GM04504 (cell line): ENCODE data around the gene GLOD4.
"Not testable (repeated sequence)": the region's sequence is repeated elsewhere in the genome, so short reads cannot be mapped to it uniquely, and the experiment has no call there.

ENCODE experiments used
- DNase-seq: peaks from one replicate; pipeline ENCODE4 v3.0.0-alpha.2; 2012; ENCODE audit warnings: low read depth

The GLOD4 gene, protein sequence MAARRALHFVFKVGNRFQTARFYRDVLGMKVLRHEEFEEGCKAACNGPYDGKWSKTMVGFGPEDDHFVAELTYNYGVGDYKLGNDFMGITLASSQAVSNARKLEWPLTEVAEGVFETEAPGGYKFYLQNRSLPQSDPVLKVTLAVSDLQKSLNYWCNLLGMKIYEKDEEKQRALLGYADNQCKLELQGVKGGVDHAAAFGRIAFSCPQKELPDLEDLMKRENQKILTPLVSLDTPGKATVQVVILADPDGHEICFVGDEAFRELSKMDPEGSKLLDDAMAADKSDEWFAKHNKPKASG

GRCh38 chr17:781805-782731 is at the start of gene GLOD4, which contains the start of gene MRM3:
GLOD4 (minus strand) TSS chr17:782280; CDS start chr17:782255, 25 bp downstream.
MRM3 (plus strand) TSS chr17:782353; CDS start chr17:782379, 26 bp downstream.
- DNase-seq = peak; percentile 76

DNA sequence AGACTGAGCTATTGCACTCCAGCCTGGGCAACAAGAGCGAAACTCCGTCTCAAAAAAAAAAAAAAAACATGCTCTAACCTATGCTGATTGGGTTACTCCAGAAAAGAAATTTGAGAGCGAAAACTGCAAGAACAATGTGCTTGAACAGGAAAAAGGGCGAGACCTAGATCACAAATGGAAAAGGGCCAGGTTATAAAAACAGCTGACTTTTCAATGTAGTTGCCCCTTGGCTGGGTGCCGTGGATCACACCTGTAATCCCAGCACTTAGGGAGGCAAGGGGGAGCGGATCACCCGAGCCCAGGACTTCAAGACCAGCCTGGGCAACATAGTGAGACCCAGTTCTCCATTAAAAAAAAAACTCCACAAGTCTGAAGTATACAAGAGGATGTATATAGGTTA is 48.9 kb upstream of the GLOD4 start:
- DNase-seq = no peak

GRCh38 chr17:830381-830780 is 48.3 kb upstream of the GLOD4 start:
- no peak for DNase-seq

DNA sequence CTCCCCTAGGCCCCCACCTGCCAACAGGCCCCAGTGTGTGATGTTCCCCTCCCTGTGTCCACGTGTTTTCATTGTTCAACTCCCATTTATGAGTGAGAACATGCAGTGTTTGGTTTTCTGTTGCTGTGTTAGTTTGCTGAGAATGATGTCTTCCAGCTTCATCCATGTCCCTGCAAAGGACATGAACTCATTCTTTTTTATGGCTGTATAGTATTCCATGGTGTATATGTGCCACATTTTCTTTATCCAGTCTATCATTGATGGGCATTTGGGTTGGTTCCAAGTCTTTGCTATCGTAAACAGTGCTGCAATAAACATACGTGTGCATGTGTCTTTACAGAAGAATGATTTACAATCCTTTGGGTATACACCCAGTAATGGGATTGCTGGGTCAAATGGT is 47.5 kb upstream of the GLOD4 start:
- not testable (repeated sequence) for DNase-seq

DNA sequence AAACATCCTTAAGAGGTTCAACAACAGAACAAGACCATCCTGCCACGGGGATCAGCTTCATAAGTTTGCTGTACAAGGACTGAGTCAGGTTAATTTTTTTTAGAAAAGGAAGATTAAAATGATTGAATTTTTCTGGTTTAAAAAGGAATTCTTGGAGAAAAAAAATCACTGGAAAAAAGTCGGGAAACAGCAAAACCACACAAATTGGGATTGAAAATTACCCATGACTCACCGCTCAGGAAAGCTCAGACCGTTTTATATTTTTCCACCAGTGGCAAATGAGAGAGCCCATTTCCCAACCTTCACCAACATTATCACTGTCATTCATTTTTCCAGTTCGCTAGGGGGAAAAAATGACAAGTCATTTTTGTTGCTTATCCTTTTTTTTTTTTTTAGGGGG is 46.7 kb upstream of the GLOD4 start:
- peak; percentile 51 for DNase-seq

GRCh38 chr17:826778-827177 is 44.7 kb upstream of the GLOD4 start:
- DNase-seq = no peak

DNA sequence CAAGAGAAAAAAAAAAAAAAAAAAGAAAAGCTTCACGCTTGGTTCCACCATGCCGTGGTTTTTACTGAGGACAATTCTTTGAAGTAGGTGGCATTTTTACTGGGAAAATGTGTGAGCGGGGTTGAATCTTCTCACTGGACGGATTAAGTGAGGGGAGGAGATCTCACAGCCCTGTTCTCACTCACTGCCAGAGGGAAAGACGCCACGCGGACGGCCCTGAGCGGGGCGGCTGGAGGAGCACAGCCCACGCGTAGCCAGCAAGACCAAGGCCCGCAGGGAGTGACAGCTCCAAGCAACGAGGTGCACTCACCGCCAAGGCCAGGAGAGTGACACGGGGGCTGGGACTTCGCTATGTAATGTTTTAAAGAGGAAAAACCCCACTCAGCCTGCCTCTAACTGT is 43.1 kb upstream of the GLOD4 start:
- no peak for DNase-seq

- DNase-seq = no peak
Observed at GRCh38 chr17:824378-824777, 42.3 kb upstream of the GLOD4 start.

DNA sequence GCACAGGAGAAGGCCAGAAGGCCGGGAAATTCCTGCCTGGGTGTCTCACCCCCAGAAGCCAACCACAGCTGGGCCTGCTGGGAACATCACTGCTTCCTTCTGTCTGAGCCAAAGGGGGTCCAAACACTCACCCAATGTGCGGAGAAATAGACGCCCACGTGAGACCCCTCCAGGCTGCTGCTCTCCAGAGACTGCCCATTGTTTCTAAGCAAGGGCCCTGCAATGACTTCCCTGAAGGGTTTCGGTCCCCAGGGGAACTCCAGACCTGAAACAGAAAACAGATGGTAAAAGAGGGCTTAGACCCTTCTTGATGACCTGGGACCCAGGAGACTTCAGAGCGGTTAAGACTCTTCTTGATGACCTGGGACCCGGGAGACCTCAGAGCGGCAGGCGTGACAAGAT is 41.4 kb upstream of the GLOD4 start:
- DNase-seq = no peak

DNA sequence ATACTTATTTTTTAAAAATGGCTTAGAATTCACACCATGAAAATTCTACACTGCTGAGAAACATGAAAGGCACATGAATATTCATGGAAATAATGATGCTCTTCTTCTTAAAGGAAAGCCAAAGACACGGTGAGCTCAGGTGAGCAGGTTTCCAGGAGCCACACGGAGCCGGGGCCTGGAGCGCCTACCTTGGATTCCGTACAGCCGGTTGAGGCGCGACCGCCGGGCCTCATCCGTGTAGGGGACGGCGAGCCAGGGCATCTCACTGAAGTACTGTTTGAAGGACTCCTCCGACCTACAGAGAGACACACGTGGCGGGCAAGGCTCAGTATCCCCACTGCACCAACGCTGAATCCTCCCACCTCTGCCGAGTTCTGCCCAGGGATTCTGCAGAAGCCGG is 37.2 kb upstream of the GLOD4 start:
- DNase-seq = no peak

GRCh38 chr17:814371-814770 is 32.3 kb upstream of the GLOD4 start:
- no peak for DNase-seq

DNA sequence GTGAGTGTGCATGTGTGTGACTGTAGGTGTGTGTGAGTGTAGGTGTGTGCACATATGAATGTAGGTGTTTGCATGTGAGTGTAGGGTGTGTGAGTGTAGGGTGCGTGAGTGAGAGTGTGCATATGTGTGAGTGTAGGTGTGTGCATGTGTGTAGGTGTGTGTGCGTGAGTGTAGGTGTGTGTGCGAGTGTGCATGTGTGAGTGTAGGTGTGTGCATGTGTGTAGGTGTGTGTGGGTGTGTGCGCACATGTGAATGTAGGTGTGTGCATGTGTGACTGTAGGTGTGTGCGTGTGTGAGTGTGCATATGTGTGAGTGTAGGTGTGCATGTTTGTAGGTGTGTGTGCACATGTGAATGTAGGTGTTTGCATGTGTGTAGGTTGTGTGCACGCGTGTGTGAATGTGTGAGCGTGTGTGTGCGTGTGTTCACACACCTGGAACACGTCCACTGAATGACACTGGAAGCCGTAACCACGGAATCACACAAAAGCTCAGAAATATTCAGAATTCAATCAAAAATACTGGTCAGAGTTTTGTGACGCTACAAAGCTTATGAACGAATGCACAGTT is 30.6 kb upstream of the GLOD4 start:
- no peak for DNase-seq

DNA sequence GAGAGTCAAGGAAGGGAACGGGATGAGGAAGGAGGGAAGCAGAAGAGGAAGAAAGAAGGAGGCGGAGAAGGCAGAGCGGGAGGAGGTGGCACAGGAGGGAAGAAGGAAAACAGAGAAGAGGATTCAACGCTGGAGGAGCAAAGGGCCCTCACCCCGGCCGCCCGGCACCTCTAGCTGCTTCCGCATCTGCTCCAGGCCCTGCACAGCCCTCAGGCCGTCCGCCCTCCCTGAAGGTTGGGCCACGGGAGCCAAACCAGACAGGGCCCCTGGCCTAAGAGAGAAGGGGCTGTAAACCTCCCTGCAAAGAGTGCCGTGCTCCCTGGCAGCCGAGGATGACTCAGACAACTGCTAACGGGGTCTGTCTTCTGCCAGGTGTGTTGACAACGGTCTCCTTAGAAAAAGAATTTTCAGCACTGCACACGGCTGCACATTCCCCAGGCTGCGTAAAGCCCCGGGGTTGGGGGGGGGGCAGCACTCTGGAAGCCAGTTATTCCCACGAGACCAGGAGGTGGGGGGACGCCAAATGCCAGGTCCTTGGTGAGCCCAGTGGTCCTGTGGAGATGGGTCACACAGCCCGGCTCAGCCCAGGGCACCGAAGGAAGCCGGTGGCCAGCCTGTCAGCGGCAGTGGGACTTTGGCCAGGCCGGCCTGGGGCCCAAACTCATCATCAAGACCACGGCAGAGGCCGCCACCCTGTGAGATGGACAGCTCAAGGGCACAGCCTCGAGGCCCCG is 29.1 kb upstream of the GLOD4 start:
- no peak for DNase-seq

- no peak for DNase-seq
Observed at GRCh38 chr17:807523-808294, 25.6 kb upstream of the GLOD4 start.

DNA sequence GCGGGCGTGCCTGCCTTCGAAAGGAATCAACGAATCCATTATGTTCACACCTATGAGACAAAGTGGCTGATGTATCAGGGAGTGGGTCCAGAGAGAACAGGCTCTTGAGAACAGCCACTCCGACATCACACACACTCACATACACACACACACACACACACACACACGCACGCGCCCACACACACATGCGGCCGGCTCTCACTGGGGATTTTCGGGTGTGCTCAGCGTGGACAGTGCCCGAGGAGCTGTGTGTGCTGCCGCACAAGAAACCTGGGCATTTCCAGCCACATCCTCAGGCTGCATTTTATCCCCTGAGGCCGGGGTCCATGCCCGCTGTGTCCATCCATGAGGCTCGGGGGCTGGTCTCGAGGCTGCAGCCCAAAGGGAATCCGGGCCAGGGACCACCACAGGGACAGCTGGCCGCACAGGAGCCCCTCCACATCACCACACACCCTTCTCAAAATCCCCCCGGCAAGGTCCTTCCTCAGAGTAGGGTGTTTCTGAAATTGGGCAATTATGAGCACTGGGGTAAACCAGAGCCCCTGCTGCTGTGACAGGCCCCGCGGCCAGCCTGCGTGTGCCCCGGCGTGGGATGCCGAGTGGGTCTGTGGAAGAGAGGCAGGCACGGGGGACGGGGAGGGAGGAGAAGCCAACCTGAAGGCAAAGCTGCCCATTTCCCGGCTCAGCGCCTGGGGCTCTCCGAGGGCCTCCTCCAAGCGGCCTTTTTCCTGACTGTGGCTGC is 24.9 kb upstream of the GLOD4 start:
- DNase-seq = no peak

DNA sequence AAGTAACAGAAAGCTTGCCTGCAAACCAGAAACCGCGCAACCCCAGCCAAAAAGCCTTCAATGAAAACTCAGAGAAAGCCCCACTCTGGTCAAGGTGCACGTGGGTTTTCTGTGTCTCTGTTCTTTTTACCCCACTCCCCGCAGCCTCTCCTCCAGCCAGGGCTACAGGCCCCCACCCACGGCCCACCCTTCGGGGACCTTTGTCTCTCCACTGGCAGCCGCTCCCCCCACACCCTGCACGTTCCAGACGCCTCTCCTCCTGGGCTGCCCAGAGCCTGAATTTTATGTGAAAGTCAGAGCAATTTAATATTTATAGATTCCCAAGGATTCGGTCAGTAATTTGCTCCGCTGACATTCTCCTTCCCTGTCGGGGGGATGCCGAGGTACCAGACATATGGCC is 24.3 kb upstream of the GLOD4 start:
- no peak for DNase-seq

GRCh38 chr17:805886-806285 is 23.8 kb upstream of the GLOD4 start:
- not testable (repeated sequence) for DNase-seq

DNA sequence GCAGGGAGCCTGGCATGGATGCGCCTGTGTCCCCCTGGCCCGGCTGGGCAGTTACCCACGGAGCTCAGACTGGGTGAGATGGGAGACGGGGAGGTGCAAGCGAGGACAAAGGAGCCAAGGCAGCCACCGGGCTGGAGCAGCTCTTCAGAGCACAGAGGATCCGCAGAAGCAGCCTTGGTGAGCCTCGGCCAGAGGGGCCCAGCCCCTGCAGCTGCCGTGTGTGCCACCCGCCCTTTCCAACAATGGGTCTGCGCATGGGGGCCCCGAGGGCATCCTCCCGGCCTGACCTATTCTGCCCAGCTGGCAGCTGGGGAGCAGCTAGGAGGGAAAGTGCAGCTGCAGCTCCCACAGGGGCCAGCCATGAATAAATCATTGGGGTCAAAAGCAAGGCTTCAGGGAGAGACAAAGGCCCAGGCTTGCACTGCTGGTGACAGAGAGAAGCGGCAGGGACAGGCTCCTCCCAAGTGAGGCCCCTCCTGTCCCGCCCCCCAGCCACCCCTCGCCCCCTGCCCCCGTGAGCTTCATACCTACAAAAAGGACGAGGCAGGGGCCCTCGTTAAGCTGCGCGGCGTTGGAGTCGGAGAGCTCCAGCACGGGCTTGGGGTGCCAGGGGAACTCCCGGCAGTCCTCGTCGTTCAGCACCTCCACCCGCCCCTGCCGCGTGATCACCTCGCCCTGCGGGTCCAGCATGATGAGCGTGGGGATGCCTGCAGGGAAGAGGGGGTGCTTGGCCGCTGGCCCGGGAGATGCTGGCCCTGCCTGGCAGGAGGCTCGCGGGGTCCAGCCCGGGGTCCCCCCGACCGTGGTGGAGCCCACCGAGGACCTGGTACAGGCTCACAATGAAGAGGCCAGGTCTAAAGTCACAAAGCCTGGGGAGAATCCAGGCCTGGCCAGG is 22.7 kb upstream of the GLOD4 start:
- DNase-seq = no peak
